PC-3 (cell line): Measurements from ENCODE around the gene SLC35F1. TPM values are rescaled to one million over a fixed set of nuclear protein-coding genes. Genes with fewer than 3 reads are reported as not detected.

Experiments used
- ATAC-seq: fragments of 200-7000 bp; cut with Tn5 transposase; 2 replicates; pipeline ENCODE4 v1.9.1; 2020; ENCODE audit warnings: mild to moderate bottlenecking, moderate library complexity
- BruUV-seq: library from RNA; stranded (reverse); fragments of 400-500 nt; replicated peaks from 2 replicates; lab custom pipeline; 2021; lab: Mats Ljungman, UMichigan
- CTCF ChIA-PET: fragments of 300-600 bp; sonication (Branson Sonifier 250); formaldehyde crosslinking; loops from one replicate; lab custom pipeline; 2022; ENCODE audit warnings: antibody characterized with exemption; lab: Charles Lee
- POLR2A ChIA-PET: fragments of 300-600 bp; sonication (Branson Sonifier 250); formaldehyde crosslinking; loops from one replicate; lab custom pipeline; 2022; ENCODE audit warnings: antibody characterized with exemption; ENCODE audit not compliant: unreplicated experiment; lab: Charles Lee
- DNase-seq: peaks from one replicate; pipeline ENCODE4 v3.0.0-alpha.2; 2015
- H2AFZ ChIP-seq: fragments of 300-600 bp; sonication (generic); 2 replicates; pipeline ENCODE4 v1.6.0; 2016; ENCODE audit warnings: antibody characterized with exemption, low read length
- H3F3A ChIP-seq: fragments of 300-600 bp; sonication (generic); one replicate; pipeline ENCODE4 v1.6.0; 2017; ENCODE audit warnings: antibody characterized with exemption, low read length, control low read depth, mild to moderate bottlenecking; ENCODE audit not compliant: unreplicated experiment
- H3K27ac ChIP-seq: fragments of 300-600 bp; sonication (generic); 2 replicates; pipeline ENCODE4 v1.5.1; 2016; ENCODE audit warnings: mild to moderate bottlenecking, low read length
- H3K27me3 ChIP-seq: fragments of 300-600 bp; sonication (generic); 2 replicates; pipeline ENCODE4 v1.6.1; 2016; ENCODE audit warnings: low read length, mixed read lengths
- H3K36me3 ChIP-seq: fragments of 300-600 bp; sonication (generic); 2 replicates; pipeline ENCODE4 v1.6.1; 2016; ENCODE audit warnings: low read depth, mixed run types, low read length, mixed read lengths
- H3K4me1 ChIP-seq: fragments of 300-600 bp; sonication (generic); 2 replicates; pipeline ENCODE4 v1.5.1; 2016; ENCODE audit warnings: low read length; ENCODE audit not compliant: insufficient read depth
- H3K4me2 ChIP-seq: fragments of 300-600 bp; sonication (generic); 2 replicates; pipeline ENCODE4 v1.6.0; 2016; ENCODE audit warnings: low read length
- H3K4me3 ChIP-seq: fragments of 300-600 bp; sonication (generic); 2 replicates; pipeline ENCODE4 v1.5.1; 2016; ENCODE audit warnings: mild to moderate bottlenecking, low read length, mixed read lengths
- H3K79me2 ChIP-seq: fragments of 300-600 bp; sonication (generic); 2 replicates; pipeline ENCODE4 v1.6.1; 2017; ENCODE audit warnings: low read length, mixed read lengths
- H3K9ac ChIP-seq: fragments of 300-600 bp; sonication (generic); 2 replicates; pipeline ENCODE4 v1.6.0; 2016; ENCODE audit warnings: mild to moderate bottlenecking, low read length
- H3K9me2 ChIP-seq: fragments of 300-600 bp; sonication (generic); replicated peaks from 2 replicates; pipeline ENCODE4 v1.6.1; 2016; ENCODE audit warnings: mixed run types, low read length, mixed read lengths
- H3K9me3 ChIP-seq: fragments of 300-600 bp; sonication (generic); 2 replicates; pipeline ENCODE4 v1.6.1; 2016; ENCODE audit warnings: low read length, mixed read lengths
- H4K20me1 ChIP-seq: fragments of 300-600 bp; sonication (generic); 2 replicates; pipeline ENCODE4 v1.6.1; 2016; ENCODE audit warnings: low read length, mixed read lengths
- CTCF ChIP-seq: fragments of 300-600 bp; sonication (generic); conservative IDR thresholded peaks from 2 replicates; pipeline ENCODE4 v1.5.1; 2017; ENCODE audit warnings: antibody characterized with exemption, low read depth, mild to moderate bottlenecking, low read length
- EZH2 ChIP-seq: fragments of 300-600 bp; sonication (generic); IDR thresholded peaks from one replicate; pipeline ENCODE4 v1.6.1; 2017; ENCODE audit warnings: antibody characterized with exemption, mild to moderate bottlenecking, low read length; ENCODE audit not compliant: unreplicated experiment
- EZH2phosphoT487 ChIP-seq: fragments of 300-600 bp; sonication (generic); IDR thresholded peaks from 2 replicates; pipeline ENCODE4 v1.6.1; 2018; ENCODE audit warnings: mild to moderate bottlenecking, antibody characterized with exemption, low read length, borderline replicate concordance
- intact Hi-C: fragments of 100-400 bp; cut with micrococcal nuclease; formaldehyde crosslinking; loops from 2 replicates; pipeline ENCODE4 v1.9.0; 2023
- total RNA-seq: library from RNA; depleted of rRNA; stranded (reverse); fragments of >200 nt; gene quantifications from 2 replicates; pipeline ENCODE4 v1.2.3, GENCODE V29; 2014

Gene SLC35F1
- total RNA-seq, 1 experiment from 2014 or later, result not detected

- POLR2A ChIA-PET, result no interaction called here
- H3K27ac ChIP-seq, result no peak overlapping the region
- no peak overlapping the region for H3K4me2 ChIP-seq
- no peaks in the 10 kb centered on the region for H3K4me1 ChIP-seq
- no peaks in the 10 kb centered on the region for H3K36me3 ChIP-seq
- H3F3A ChIP-seq, result no peaks in the 10 kb centered on the region
- H3K4me3 ChIP-seq, result no peak overlapping the region
- no peak for ATAC-seq
- no peaks in the 10 kb centered on the region for H3K9me2 ChIP-seq
- TF ChIP-seq CTCF (no peak), EZH2 (no peak), EZH2phosphoT487 (no peak)
- H3K79me2 ChIP-seq, result no peaks in the 10 kb centered on the region
- CTCF ChIA-PET, result no interaction called here
- H4K20me1 ChIP-seq, result no peaks in the 10 kb centered on the region
- no TSS peak for BruUV-seq
- H2AFZ ChIP-seq, result no peak overlapping the region
- intact Hi-C loops, result no loop called here
- H3K27me3 ChIP-seq, result peaks cover 6% of the 10 kb centered on the region; the same call in 1 of the 2 replicates
- no peaks in the 10 kb centered on the region for H3K9me3 ChIP-seq
- no peak overlapping the region for H3K9ac ChIP-seq
- no peak for DNase-seq
Observed at GRCh38 chr6:118122801-118123200, 215.7 kb downstream of the SLC35F1 start.

DNA sequence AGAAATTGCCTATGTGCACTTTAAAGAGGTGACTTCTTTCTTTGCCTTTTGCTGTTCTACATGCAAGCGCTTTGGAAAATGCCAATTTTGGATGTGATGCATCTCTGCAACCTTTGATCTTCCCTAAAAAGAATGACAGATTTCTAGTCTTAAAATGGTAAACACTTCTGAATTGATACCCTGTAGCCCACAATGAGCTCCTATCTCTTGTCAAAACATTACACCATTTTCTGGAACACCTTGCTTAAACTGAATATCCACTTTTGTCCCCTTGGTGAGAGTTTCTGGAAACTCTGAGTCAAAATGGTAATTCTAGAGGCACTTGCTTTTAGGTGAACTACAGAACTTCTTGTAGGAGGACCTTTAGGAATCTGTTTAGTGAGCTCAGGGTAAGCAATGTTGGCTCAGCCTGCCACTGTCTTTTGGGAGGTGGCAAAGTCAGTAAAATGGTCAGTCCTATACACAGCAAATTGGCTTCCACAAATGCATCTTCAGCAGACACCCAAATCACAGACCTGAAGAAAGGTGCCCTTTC lies 216.5 kb downstream of the SLC35F1 start:
- Histone ChIP-seq H3K4me2 (no peak overlapping the region), H3K27me3 (peaks cover 6% of the 10 kb centered on the region; the same call in 1 of the 2 replicates), H3K36me3 (no peaks in the 10 kb centered on the region), H3K27ac (no peak overlapping the region), H3F3A (no peaks in the 10 kb centered on the region), H3K4me1 (no peaks in the 10 kb centered on the region), H3K9me3 (no peaks in the 10 kb centered on the region), H2AFZ (no peak overlapping the region), H3K4me3 (no peak overlapping the region), H3K9ac (no peak overlapping the region), H3K9me2 (no peaks in the 10 kb centered on the region), H3K79me2 (no peaks in the 10 kb centered on the region), H4K20me1 (no peaks in the 10 kb centered on the region)
- CTCF ChIA-PET, result no interaction called here
- POLR2A ChIA-PET, result no interaction called here
- no peak for DNase-seq
- intact Hi-C loops, result no loop called here
- no TSS peak for BruUV-seq
- ATAC-seq, result no peak
- no peak for TF ChIP-seq EZH2
- no peak for TF ChIP-seq EZH2phosphoT487
- no peak for TF ChIP-seq CTCF

DNA sequence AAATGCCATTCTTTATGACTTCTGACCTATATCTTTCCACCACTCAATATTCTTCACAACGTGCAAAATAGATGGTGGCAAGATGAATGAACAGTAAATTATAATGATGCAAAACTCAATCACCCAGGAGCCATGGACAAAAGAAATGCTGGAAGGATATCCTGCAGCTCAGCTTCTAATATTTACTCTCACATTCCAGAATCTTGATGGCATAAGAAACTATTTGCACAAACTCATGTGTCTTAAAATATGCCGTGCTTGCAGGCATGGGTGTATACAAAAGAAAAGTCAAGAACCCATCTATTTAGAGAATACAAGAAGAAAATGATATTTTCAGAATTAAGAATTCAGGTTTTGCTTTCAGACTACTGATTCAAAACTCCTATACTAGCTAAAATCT lies 217.8 kb downstream of the SLC35F1 start:
- H3K36me3 ChIP-seq, result no peaks in the 10 kb centered on the region
- POLR2A ChIA-PET, result no interaction called here
- no TSS peak for BruUV-seq
- H3K4me2 ChIP-seq, result no peak overlapping the region
- no peak overlapping the region for H3K27ac ChIP-seq
- no peaks in the 10 kb centered on the region for H3K79me2 ChIP-seq
- DNase-seq (no peak), ATAC-seq (no peak)
- no peak overlapping the region for H2AFZ ChIP-seq
- CTCF ChIA-PET, result no interaction called here
- intact Hi-C loops, result no loop called here
- H3K9ac ChIP-seq, result no peak overlapping the region
- H3K4me3 ChIP-seq, result no peak overlapping the region
- no peaks in the 10 kb centered on the region for H3K9me3 ChIP-seq
- H3K9me2 ChIP-seq, result no peaks in the 10 kb centered on the region
- no peaks in the 10 kb centered on the region for H3F3A ChIP-seq
- no peak for TF ChIP-seq CTCF
- TF ChIP-seq EZH2phosphoT487, result no peak
- no peak for TF ChIP-seq EZH2
- peaks cover 6% of the 10 kb centered on the region; the same call in 1 of the 2 replicates for H3K27me3 ChIP-seq
- H3K4me1 ChIP-seq, result no peaks in the 10 kb centered on the region
- no peaks in the 10 kb centered on the region for H4K20me1 ChIP-seq
